Keratinocyte (primary cell): Measurements from ENCODE around the gene RIOK1. TPM values are rescaled to one million over a fixed set of nuclear protein-coding genes. Genes with fewer than 3 reads are reported as not detected.

Experiments
- DNase-seq: peaks from one replicate; pipeline ENCODE4 v3.0.0-alpha.2; 2011; ENCODE audit warnings: low read depth, missing footprints, low spot score
- FAIRE-seq: peaks from 2 replicates; lab custom pipeline; 2011; peaks lifted over from hg19 to GRCh38; lab: Jason Lieb, UNC
- H2AFZ ChIP-seq: 2 replicates; pipeline ENCODE4 v1.6.0; 2012; ENCODE audit warnings: low read length, control low read depth, inconsistent platforms; ENCODE audit not compliant: control insufficient read depth
- H3K27ac ChIP-seq: 2 replicates; pipeline ENCODE4 v1.5.1; 2011; ENCODE audit warnings: low read length; ENCODE audit not compliant: control insufficient read depth, insufficient read depth
- H3K27me3 ChIP-seq: 3 replicates; pipeline ENCODE4 v1.6.0; 2011; ENCODE audit warnings: low read length; ENCODE audit not compliant: control insufficient read depth, insufficient read depth; ENCODE audit errors: extremely low read depth
- H3K36me3 ChIP-seq, 2 experiments: 2 replicates in 1 of 2; 3 replicates in 1 of 2; pipeline ENCODE4 v1.5.1; 2011; ENCODE audit warnings: low read length in 2 of 2, mild to moderate bottlenecking in 1 of 2; ENCODE audit not compliant: control insufficient read depth in 2 of 2, insufficient read depth in 2 of 2; ENCODE audit errors: extremely low read depth in 1 of 2
- H3K4me1 ChIP-seq: 3 replicates; pipeline ENCODE4 v1.5.1; 2011; ENCODE audit warnings: low read length; ENCODE audit not compliant: control insufficient read depth, insufficient read depth; ENCODE audit errors: extremely low read depth
- H3K4me2 ChIP-seq: 3 replicates; pipeline ENCODE4 v1.6.0; 2011; ENCODE audit warnings: low read depth, low read length; ENCODE audit not compliant: control insufficient read depth, insufficient read depth; ENCODE audit errors: extremely low read depth
- H3K4me3 ChIP-seq, 3 experiments: fragments of 200-600 bp in 1 of 3; sonication (generic) in 1 of 3; 2 replicates in 2 of 3; 3 replicates in 1 of 3; pipeline ENCODE4 v1.5.1; 2011 to 2016; ENCODE audit warnings: low read length in 3 of 3, mild to moderate bottlenecking in 3 of 3, control low read depth in 2 of 3, inconsistent platforms in 1 of 3, low read depth in 1 of 3, mixed read lengths in 1 of 3, mixed run types in 1 of 3, moderate library complexity in 1 of 3; ENCODE audit not compliant: control insufficient read depth in 2 of 3, insufficient read depth in 2 of 3; ENCODE audit errors: extremely low read depth in 1 of 3
- H3K79me2 ChIP-seq: 2 replicates; pipeline ENCODE4 v1.6.0; 2012; ENCODE audit warnings: low read length; ENCODE audit not compliant: control insufficient read depth, insufficient read depth
- H3K9ac ChIP-seq: 3 replicates; pipeline ENCODE4 v1.6.0; 2011; ENCODE audit warnings: low read length; ENCODE audit not compliant: control insufficient read depth, insufficient read depth; ENCODE audit errors: extremely low read depth
- H3K9me1 ChIP-seq: 3 replicates; pipeline ENCODE4 v1.6.0; 2011; ENCODE audit warnings: low read length; ENCODE audit not compliant: control insufficient read depth, insufficient read depth; ENCODE audit errors: extremely low read depth
- H3K9me3 ChIP-seq: 2 replicates; pipeline ENCODE4 v1.5.1; 2012; ENCODE audit warnings: low read depth, low read length; ENCODE audit not compliant: control insufficient read depth
- H4K20me1 ChIP-seq: 3 replicates; pipeline ENCODE4 v1.6.0; 2011; ENCODE audit warnings: low read length; ENCODE audit not compliant: control insufficient read depth, insufficient read depth; ENCODE audit errors: extremely low read depth
- CTCF ChIP-seq, 3 experiments: IDR thresholded peaks in 1 of 3; conservative IDR thresholded peaks in 1 of 3; optimal IDR thresholded peaks in 1 of 3; 2 replicates in 2 of 3; 3 replicates in 1 of 3; pipeline versions ENCODE3 to v1.5.1; 2011; ENCODE audit warnings: low read length in 3 of 3, mild to moderate bottlenecking in 3 of 3, moderate library complexity in 2 of 3, control low read depth in 1 of 3, inconsistent platforms in 1 of 3; ENCODE audit not compliant: insufficient read depth in 2 of 3; ENCODE audit errors: extremely low read depth in 1 of 3
- EZH2 ChIP-seq: IDR thresholded peaks from one replicate; pipeline ENCODE4 v1.6.1; 2012; ENCODE audit warnings: inconsistent platforms, mild to moderate bottlenecking, low read length, moderate library complexity
- dilution Hi-C: fragments of 300-500 bp; cut with MboI; formaldehyde crosslinking; loops from one replicate; pipeline ENCODE4 v1.7.0; 2020; ENCODE audit warnings: low sequenced_read_pairs; ENCODE audit not compliant: extremely low pct_ligation_motif_present
- polyA plus RNA-seq, 5 experiments: library from polyadenylated mRNA; depleted of rRNA in 3 of 5; stranded (reverse) in 3 of 5; stranded (forward) in 1 of 5; unstranded in 1 of 5; fragments of >200 nt; gene quantifications; 1 replicate in 1 of 5; 2 replicates in 3 of 5; 3 replicates in 1 of 5; pipeline versions ENCODE4 v1.2.1 to v1.2.3, GENCODE V29; 2011 to 2012; ENCODE audit warnings: missing spikeins in 2 of 5, low read depth in 1 of 5, low replicate concordance in 1 of 5

RIOK1 gene
- polyA plus RNA-seq, 1 donor (not counting 4 experiments of a cell fraction or from before 2014, with no cell fraction given): 11.7 TPM

- TF ChIP-seq CTCF (optimal IDR thresholded peaks at IDR 0.05 in 1 of 3, IDR thresholded peaks at IDR 0.05 in 1 of 3, conservative IDR thresholded peaks at IDR 0.05 in 1 of 3; ENCODE audit: extremely low read depth in 1 of 3, insufficient read depth in 2 of 3, low read length in 3 of 3) (no peak), EZH2 (no peak)
- FAIRE-seq: peak; percentile 83
- dilution Hi-C loops: no loop called here
- no peaks in the 10 kb centered on the region for H4K20me1 ChIP-seq
- no peak for DNase-seq
- no peak overlapping the region for H3K4me2 ChIP-seq
- no peaks in the 10 kb centered on the region for H3K27me3 ChIP-seq
- no peaks in the 10 kb centered on the region for H3K9me1 ChIP-seq
- no peak overlapping the region for H3K4me3 ChIP-seq
- H3K27ac ChIP-seq: no peak overlapping the region
- peaks cover 20% of the 10 kb centered on the region for H3K4me1 ChIP-seq
- no peaks in the 10 kb centered on the region for H3K9me3 ChIP-seq
- peak overlapping the region; percentile 30 for H2AFZ ChIP-seq
- H3K9ac ChIP-seq: no peak overlapping the region
- no peaks in the 10 kb centered on the region for H3K79me2 ChIP-seq
- H3K36me3 ChIP-seq: no peaks in the 10 kb centered on the region
Observed at GRCh38 chr6:7463785-7464184, 74.2 kb downstream of the RIOK1 start.

GRCh38 chr6:7467007-7467897 lies 77.6 kb downstream of the RIOK1 start:
- TF ChIP-seq EZH2 (no peak), CTCF (optimal IDR thresholded peaks at IDR 0.05 in 1 of 3, IDR thresholded peaks at IDR 0.05 in 1 of 3, conservative IDR thresholded peaks at IDR 0.05 in 1 of 3; ENCODE audit: extremely low read depth in 1 of 3, insufficient read depth in 2 of 3, low read length in 3 of 3) (no peak)
- Histone ChIP-seq H3K9ac (no peak overlapping the region), H3K27me3 (no peaks in the 10 kb centered on the region), H3K27ac (no peak overlapping the region), H4K20me1 (no peaks in the 10 kb centered on the region), H3K9me3 (no peaks in the 10 kb centered on the region), H2AFZ (no peak overlapping the region), H3K79me2 (no peaks in the 10 kb centered on the region), H3K36me3 (no peaks in the 10 kb centered on the region), H3K4me2 (no peak overlapping the region), H3K4me1 (peaks cover 22% of the 10 kb centered on the region), H3K4me3 (no peak overlapping the region), H3K9me1 (no peaks in the 10 kb centered on the region)
- FAIRE-seq: no peak
- DNase-seq: no peak
- dilution Hi-C loops: no loop called here

Other genes starting within 250 kb of the RIOK1 start
- gene SSR1, start 76.6 kb upstream of the RIOK1 start, polyA plus RNA-seq: 88.1 to 188 TPM (median 149 TPM) in 3 replicates
- gene CAGE1, start 66 bp upstream of the RIOK1 start, polyA plus RNA-seq: 0.03 to 0.04 TPM (median 0.03 TPM) in 3 replicates
- 254 to 286 TPM (median 255 TPM) in 3 replicates for gene DSP, start 151.9 kb downstream of the RIOK1 start, polyA plus RNA-seq
- gene SNRNP48, start 200.4 kb downstream of the RIOK1 start, polyA plus RNA-seq: 5.9 to 12.2 TPM (median 6.1 TPM) in 3 replicates